H9 (cell line): ENCODE data around the gene HIPK1. TPM values are rescaled to one million over a fixed set of nuclear protein-coding genes. Genes with fewer than 3 reads are reported as not detected.

ENCODE experiments used
- DNase-seq: peaks from one replicate; pipeline ENCODE4 v3.0.0-alpha.2; 2017
- H2AFZ ChIP-seq: one replicate; pipeline ENCODE4 v1.6.1; 2013; ENCODE audit warnings: mild to moderate bottlenecking, low read length, control low read depth, moderate library complexity
- H2AK5ac ChIP-seq: 2 replicates; pipeline ENCODE4 v1.6.1; 2013; ENCODE audit warnings: low read length, control low read depth, mixed read lengths; ENCODE audit not compliant: insufficient read length
- H2BK120ac ChIP-seq: one replicate; pipeline ENCODE4 v1.6.1; 2013; ENCODE audit warnings: low read depth, mild to moderate bottlenecking, low read length, control low read depth, inconsistent platforms; ENCODE audit not compliant: poor library complexity, severe bottlenecking
- H2BK12ac ChIP-seq: 2 replicates; pipeline ENCODE4 v1.6.1; 2013; ENCODE audit warnings: low read length, control low read depth, mixed read lengths, low read depth; ENCODE audit not compliant: insufficient read length
- H2BK15ac ChIP-seq: 2 replicates; pipeline ENCODE4 v1.6.1; 2013; ENCODE audit warnings: low read depth, low read length, control low read depth
- H2BK20ac ChIP-seq: one replicate; pipeline ENCODE4 v1.6.1; 2013; ENCODE audit warnings: low read depth, mild to moderate bottlenecking, low read length, control low read depth, inconsistent platforms; ENCODE audit not compliant: poor library complexity, severe bottlenecking
- H2BK5ac ChIP-seq: 2 replicates; pipeline ENCODE4 v1.6.1; 2013; ENCODE audit warnings: low read length, control low read depth, mixed read lengths; ENCODE audit not compliant: insufficient read length
- H3K14ac ChIP-seq: 2 replicates; pipeline ENCODE4 v1.6.1; 2013; ENCODE audit warnings: low read length, control low read depth; ENCODE audit not compliant: insufficient read depth
- H3K18ac ChIP-seq: 2 replicates; pipeline ENCODE4 v1.6.1; 2013; ENCODE audit warnings: low read depth, mild to moderate bottlenecking, mixed read lengths, low read length, control low read depth; ENCODE audit not compliant: insufficient read length
- H3K23ac ChIP-seq: 2 replicates; pipeline ENCODE4 v1.6.1; 2013; ENCODE audit warnings: low read length, control low read depth, mixed read lengths, low read depth; ENCODE audit not compliant: insufficient read length
- H3K23me2 ChIP-seq: 2 replicates; pipeline ENCODE4 v1.6.1; 2013; ENCODE audit warnings: low read depth, mild to moderate bottlenecking, mixed read lengths, low read length, control low read depth; ENCODE audit not compliant: insufficient read length, poor library complexity, severe bottlenecking
- H3K27ac ChIP-seq: 2 replicates; pipeline ENCODE4 v1.5.1; 2013; ENCODE audit warnings: low read length, control low read depth, mixed read lengths, low read depth; ENCODE audit not compliant: insufficient read length
- H3K27me3 ChIP-seq: 2 replicates; pipeline ENCODE4 v1.6.1; 2013; ENCODE audit warnings: low read length, control low read depth, inconsistent platforms; ENCODE audit not compliant: insufficient read depth
- H3K4ac ChIP-seq: 2 replicates; pipeline ENCODE4 v1.6.1; 2013; ENCODE audit warnings: low read depth, mild to moderate bottlenecking, control low read depth, inconsistent platforms, low read length, moderate library complexity
- H3K4me1 ChIP-seq: 2 replicates; pipeline ENCODE4 v1.6.1; 2013; ENCODE audit warnings: low read length, control low read depth, inconsistent platforms; ENCODE audit not compliant: insufficient read depth
- H3K4me2 ChIP-seq: 2 replicates; pipeline ENCODE4 v1.6.1; 2013; ENCODE audit warnings: low read length, control low read depth, mixed read lengths; ENCODE audit not compliant: insufficient read length, insufficient read depth
- H3K56ac ChIP-seq: 2 replicates; pipeline ENCODE4 v1.6.1; 2013; ENCODE audit warnings: low read depth, mild to moderate bottlenecking, mixed read lengths, low read length, control low read depth; ENCODE audit not compliant: insufficient read length
- H3K79me1 ChIP-seq: 2 replicates; pipeline ENCODE4 v1.6.1; 2013; ENCODE audit warnings: low read depth, mild to moderate bottlenecking, moderate library complexity, low read length, control low read depth, inconsistent platforms; ENCODE audit not compliant: insufficient read depth, poor library complexity, severe bottlenecking
- H3K79me2 ChIP-seq: 2 replicates; pipeline ENCODE4 v1.6.1; 2013; ENCODE audit warnings: low read length, control low read depth, inconsistent platforms; ENCODE audit not compliant: insufficient read depth
- H3K9ac ChIP-seq: 2 replicates; pipeline ENCODE4 v1.6.1; 2013; ENCODE audit warnings: low read length, control low read depth, mixed read lengths; ENCODE audit not compliant: insufficient read length; ENCODE audit errors: extremely low read depth
- H3K9me3 ChIP-seq: one replicate; pipeline ENCODE4 v1.6.1; 2013; ENCODE audit warnings: low read depth, low read length, inconsistent platforms; ENCODE audit not compliant: control insufficient read depth
- H3T11ph ChIP-seq: one replicate; pipeline ENCODE4 v1.6.1; 2013; ENCODE audit warnings: mild to moderate bottlenecking, low read length, control low read depth, inconsistent platforms
- H4K20me1 ChIP-seq: one replicate; pipeline ENCODE4 v1.6.1; 2013; ENCODE audit not compliant: control insufficient read depth, insufficient read length, insufficient read depth
- H4K5ac ChIP-seq: 2 replicates; pipeline ENCODE4 v1.6.1; 2013; ENCODE audit warnings: low read depth, mild to moderate bottlenecking, mixed read lengths, low read length, control low read depth; ENCODE audit not compliant: insufficient read length
- H4K8ac ChIP-seq: replicated peaks from 2 replicates; pipeline ENCODE4 v1.6.1; 2013; ENCODE audit warnings: low read length, control low read depth, mixed read lengths, low read depth; ENCODE audit not compliant: insufficient read length
- H4K91ac ChIP-seq: 2 replicates; pipeline ENCODE4 v1.6.1; 2013; ENCODE audit warnings: low read depth, mild to moderate bottlenecking, moderate library complexity, mixed read lengths, low read length, control low read depth; ENCODE audit not compliant: insufficient read length
- H3K27ac Mint-ChIP-seq, 3 experiments: 2 replicates in 2 of 3; 3 replicates in 1 of 3; pipeline ENCODE4 v1.8.0; 2020 to 2021; ENCODE audit warnings: mixed read lengths in 3 of 3, mild to moderate bottlenecking in 1 of 3, moderate library complexity in 1 of 3
- H3K27me3 Mint-ChIP-seq: 2 replicates; pipeline ENCODE4 v1.8.0; 2021; ENCODE audit warnings: low read depth, mild to moderate bottlenecking, moderate library complexity, mixed read lengths
- H3K36me3 Mint-ChIP-seq, 3 experiments: 2 replicates in 2 of 3; 3 replicates in 1 of 3; pipeline ENCODE4 v1.8.0; 2020 to 2021; ENCODE audit warnings: low read depth in 3 of 3, mixed read lengths in 3 of 3; ENCODE audit not compliant: insufficient read depth in 1 of 3
- H3K4me1 Mint-ChIP-seq, 2 experiments: 2 replicates each; pipeline ENCODE4 v1.8.0; 2020; ENCODE audit warnings: mixed read lengths in 2 of 2
- H3K4me3 Mint-ChIP-seq, 2 experiments: 2 replicates in 1 of 2; 3 replicates in 1 of 2; pipeline ENCODE4 v1.8.0; 2020 to 2021; ENCODE audit warnings: mild to moderate bottlenecking in 2 of 2, mixed read lengths in 2 of 2, moderate library complexity in 1 of 2
- H3K9me3 Mint-ChIP-seq, 2 experiments: 2 replicates in 1 of 2; 3 replicates in 1 of 2; pipeline ENCODE4 v1.8.0; 2020; ENCODE audit warnings: mild to moderate bottlenecking in 2 of 2, mixed read lengths in 2 of 2, moderate library complexity in 1 of 2
- WGBS: extraction: QIAGEN DNeasy Blood & Tissue Kit; methylation state at CpG from one replicate; pipeline ENCODE4 v1.1.7; 2013; ENCODE audit warnings: missing lambda C conversion rate, low lambda C conversion rate, mixed read lengths; ENCODE audit not compliant: insufficient read length; ENCODE audit errors: extremely low coverage; 5-methylcytosine and 5-hydroxymethylcytosine counted together
- total RNA-seq: library from RNA; stranded (reverse); gene quantifications from 2 replicates; pipeline ENCODE4 v1.2.1, GENCODE V29; 2021
- TF ChIP-seq, protein P1 (sequence below): fragments of 200-600 bp; sonication (generic); conservative IDR thresholded peaks from 3 replicates; pipeline ENCODE4 v1.8.0; 2021; ENCODE audit warnings: antibody characterized with exemption, mild to moderate bottlenecking

HIPK1 gene
- total RNA-seq, 1 experiment from 2014 or later: 65.7 TPM

DNA sequence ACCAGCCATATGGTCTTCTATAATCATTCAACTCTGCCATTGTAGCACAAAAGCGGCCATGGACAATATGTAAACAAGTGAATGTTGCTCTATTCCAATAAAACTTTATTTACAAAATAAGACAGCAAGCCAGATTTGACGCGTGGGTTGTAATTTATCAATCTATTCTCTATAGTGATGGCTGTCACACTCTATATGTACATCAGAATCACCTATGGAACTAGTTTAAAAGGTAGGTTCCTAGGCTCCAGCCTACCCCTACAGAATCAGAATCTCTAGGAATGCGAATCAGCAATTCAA, 49.4 kb upstream of the HIPK1 start:
- Histone ChIP-seq H3K56ac (no peak overlapping the region), H2AFZ (no peak overlapping the region), H3K9me3 (no peaks in the 10 kb centered on the region), H3K79me2 (no peaks in the 10 kb centered on the region), H3K4me2 (no peak overlapping the region), H2BK20ac (no peak overlapping the region), H4K8ac (no peak overlapping the region), H3K27ac (no peak overlapping the region), H3K18ac (no peak overlapping the region), H4K91ac (no peak overlapping the region), H3K23me2 (no peaks in the 10 kb centered on the region), H3K4me1 (no peaks in the 10 kb centered on the region), H3T11ph (no peak overlapping the region), H2BK12ac (no peak overlapping the region), H2BK15ac (no peak overlapping the region), H4K20me1 (no peaks in the 10 kb centered on the region), H3K27me3 (no peaks in the 10 kb centered on the region), H3K9ac (no peak overlapping the region), H3K4ac (no peak overlapping the region), H2BK5ac (no peak overlapping the region), H3K14ac (no peak overlapping the region), H2AK5ac (no peak overlapping the region), H4K5ac (no peak overlapping the region), H2BK120ac (no peak overlapping the region), H3K79me1 (no peaks in the 10 kb centered on the region), H3K23ac (no peak overlapping the region)
- Mint-ChIP-seq H3K9me3 (no peaks in the 10 kb centered on the region), H3K36me3 (no peaks in the 10 kb centered on the region), H3K4me1 (peaks cover 9 to 17% of the 10 kb centered on the region in 2 experiments), H3K27ac (no peak overlapping the region), H3K4me3 (no peak overlapping the region), H3K27me3 (no peaks in the 10 kb centered on the region)
- no CpG with 5 or more reads among the region's 4 CpGs for WGBS
- TF ChIP-seq, protein P1, sequence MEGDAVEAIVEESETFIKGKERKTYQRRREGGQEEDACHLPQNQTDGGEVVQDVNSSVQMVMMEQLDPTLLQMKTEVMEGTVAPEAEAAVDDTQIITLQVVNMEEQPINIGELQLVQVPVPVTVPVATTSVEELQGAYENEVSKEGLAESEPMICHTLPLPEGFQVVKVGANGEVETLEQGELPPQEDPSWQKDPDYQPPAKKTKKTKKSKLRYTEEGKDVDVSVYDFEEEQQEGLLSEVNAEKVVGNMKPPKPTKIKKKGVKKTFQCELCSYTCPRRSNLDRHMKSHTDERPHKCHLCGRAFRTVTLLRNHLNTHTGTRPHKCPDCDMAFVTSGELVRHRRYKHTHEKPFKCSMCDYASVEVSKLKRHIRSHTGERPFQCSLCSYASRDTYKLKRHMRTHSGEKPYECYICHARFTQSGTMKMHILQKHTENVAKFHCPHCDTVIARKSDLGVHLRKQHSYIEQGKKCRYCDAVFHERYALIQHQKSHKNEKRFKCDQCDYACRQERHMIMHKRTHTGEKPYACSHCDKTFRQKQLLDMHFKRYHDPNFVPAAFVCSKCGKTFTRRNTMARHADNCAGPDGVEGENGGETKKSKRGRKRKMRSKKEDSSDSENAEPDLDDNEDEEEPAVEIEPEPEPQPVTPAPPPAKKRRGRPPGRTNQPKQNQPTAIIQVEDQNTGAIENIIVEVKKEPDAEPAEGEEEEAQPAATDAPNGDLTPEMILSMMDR: no peak
- DNase-seq: no peak
